Stimulated activated CD8-positive, alpha-beta memory T cell treated with anti-CD3 and anti-CD28 coated beads, Interleukin-12 subunit alpha, Interleukin-12 subunit beta, amount 100 ng/mL, for 24 hours (primary cell): Measurements from ENCODE around the gene ABHD14A.
A peak's percentile ranks its signal among the peaks of the same experiment; 100 is the strongest.

Experiments
- DNase-seq: peaks from one replicate; pipeline ENCODE4 v3.0.0-alpha.2; 2020; ENCODE audit errors: extremely low read depth

ABHD14A gene

GRCh38 chr3:51941463-51941797, 33.4 kb upstream of the ABHD14A start:
- no peak for DNase-seq

- DNase-seq: peak; percentile 100
Measured at GRCh38 chr3:51941798-51942602, 32.9 kb upstream of the ABHD14A start, which contains the start of the genes PARP3 and RRP9. PARP3 (plus strand) TSS chr3:51942363; CDS start chr3:51943356, 993 bp downstream. RRP9 (minus strand) TSS chr3:51941904; CDS start chr3:51941867, 37 bp downstream.

GRCh38 chr3:51942603-51943450, 32.0 kb upstream of the ABHD14A start:
- DNase-seq: no peak

- no peak for DNase-seq
Measured at GRCh38 chr3:51943451-51944391, 31.1 kb upstream of the ABHD14A start.

- no peak for DNase-seq
Measured at GRCh38 chr3:51944451-51945021, 30.3 kb upstream of the ABHD14A start.

GRCh38 chr3:51945031-51945840, 29.6 kb upstream of the ABHD14A start:
- no peak for DNase-seq

- no peak for DNase-seq
Measured at GRCh38 chr3:51945926-51946705, 28.7 kb upstream of the ABHD14A start.

GRCh38 chr3:51946796-51947195, 28.1 kb upstream of the ABHD14A start:
- DNase-seq: no peak

GRCh38 chr3:51947215-51947900, 27.5 kb upstream of the ABHD14A start:
- DNase-seq: no peak

- no peak for DNase-seq
Measured at GRCh38 chr3:51948016-51948580, 26.8 kb upstream of the ABHD14A start.

GRCh38 chr3:51949121-51949520, 25.7 kb upstream of the ABHD14A start:
- no peak for DNase-seq

- DNase-seq: no peak
Measured at GRCh38 chr3:51950899-51951298, 24.0 kb upstream of the ABHD14A start.

- no peak for DNase-seq
Measured at GRCh38 chr3:51953445-51953844, 21.4 kb upstream of the ABHD14A start.

- no peak for DNase-seq
Measured at GRCh38 chr3:51954105-51954504, 20.8 kb upstream of the ABHD14A start.

- DNase-seq: no peak
Measured at GRCh38 chr3:51954713-51955112, 20.2 kb upstream of the ABHD14A start.

GRCh38 chr3:51955175-51955892, 19.5 kb upstream of the ABHD14A start, which contains the start of gene GPR62:
GPR62 (plus strand) TSS chr3:51955381; CDS start chr3:51955653, 272 bp downstream.
- DNase-seq: no peak

- DNase-seq: no peak
Measured at GRCh38 chr3:51955893-51956770, 18.7 kb upstream of the ABHD14A start.
